K562 (cell line): ENCODE data around the gene AGA. TPM values are rescaled to one million over a fixed set of nuclear protein-coding genes. Genes with fewer than 3 reads are reported as not detected.

Experiments used
- ARID3B ChIP-seq: fragments of 250-450 bp; sonication (Bioruptor Pico); IDR thresholded peaks from 2 replicates; pipeline ENCODE4 v1.4.0; 2020; ENCODE audit warnings: borderline replicate concordance
- CTCF ChIP-seq, 3 experiments: IDR thresholded peaks in 2 of 3; conservative IDR thresholded peaks in 1 of 3; 2 replicates each; pipeline ENCODE4 v1.5.1; 2011 to 2012; ENCODE audit warnings: low read length in 3 of 3, mild to moderate bottlenecking in 3 of 3, control low read depth in 2 of 3, improper control_type of control experiment in 1 of 3, inconsistent platforms in 1 of 3, low read depth in 1 of 3, mixed read lengths in 1 of 3, moderate library complexity in 1 of 3; ENCODE audit not compliant: insufficient read depth in 2 of 3
- CXXC5 ChIP-seq: fragments of 250-450 bp; sonication (Bioruptor Pico); IDR thresholded peaks from 2 replicates; pipeline ENCODE4 v1.8.0; 2022; ENCODE audit warnings: inconsistent platforms, mild to moderate bottlenecking, moderate library complexity
- FOXK1 ChIP-seq: sonication (generic); formaldehyde crosslinking; IDR thresholded peaks from 2 replicates; pipeline ENCODE4 v1.8.0; 2022; ENCODE audit warnings: missing genetic modification reagents, mild to moderate bottlenecking, borderline replicate concordance
- IRF1 ChIP-seq: sonication (generic); formaldehyde crosslinking; IDR thresholded peaks from 2 replicates; pipeline ENCODE4 v1.8.0; 2022; ENCODE audit warnings: missing genetic modification reagents, mild to moderate bottlenecking, borderline replicate concordance
- MCM3 ChIP-seq: fragments of 450-650 bp; IDR thresholded peaks from 2 replicates; pipeline ENCODE4 v1.6.1; 2016
- NR2F6 ChIP-seq: fragments of 450-650 bp; formaldehyde crosslinking; IDR thresholded peaks from 2 replicates; pipeline ENCODE4 v1.4.0; 2020; ENCODE audit warnings: mild to moderate bottlenecking
- PHB2 ChIP-seq: fragments of 450-650 bp; IDR thresholded peaks from 2 replicates; pipeline ENCODE4 v1.6.1; 2017; ENCODE audit warnings: low read depth
- SMAD3 ChIP-seq: fragments of 450-650 bp; formaldehyde crosslinking; conservative IDR thresholded peaks from 2 replicates; pipeline ENCODE4 v1.4.0; 2020; ENCODE audit warnings: mild to moderate bottlenecking
- ZHX1 ChIP-seq: fragments of 150-350 bp; conservative IDR thresholded peaks from 2 replicates; pipeline ENCODE4 v1.6.1; 2014; ENCODE audit warnings: low read length
- polyA plus RNA-seq, 8 experiments: library from polyadenylated mRNA; depleted of rRNA in 4 of 8; stranded (reverse) in 5 of 8; unstranded in 3 of 8; fragments of >200 nt; fragmentation: Nextera tagmentation in 2 of 8; fragmentation: Illumina TruSeq in 1 of 8; extraction: Ambion mirVana in 2 of 8; extraction: Trizol in 1 of 8; gene quantifications; 2 replicates each; pipeline versions ENCODE4 v1.2.1 to v1.2.3, GENCODE V29; 2011 to 2014; ENCODE audit warnings: inconsistent platforms in 1 of 8, missing spikeins in 1 of 8
- total RNA-seq, 7 experiments: library from RNA; depleted of rRNA in 6 of 7; stranded (reverse); fragments of >200 nt in 6 of 7; fragmentation: Illumina TruSeq in 2 of 7; extraction: Trizol in 2 of 7; gene quantifications; 2 replicates each; pipeline versions ENCODE4 v1.2.1 to v1.2.3, GENCODE V29; 2011 to 2021; ENCODE audit warnings: low replicate concordance in 1 of 7

Gene AGA
- total and polyA plus RNA-seq, 9 of the 15 experiments (the other 6 are each of a cell fraction or from before 2014, with no cell fraction given): 8.5 to 25.0 (median 12.6) TPM

- TF ChIP-seq CTCF (IDR thresholded peaks at IDR 0.05 in 2 of 3, conservative IDR thresholded peaks at IDR 0.05 in 1 of 3; ENCODE audit: insufficient read depth in 2 of 3, low read depth in 1 of 3, low read length in 3 of 3) (no peak), SMAD3 (CRISPR knock-in tag) (no peak), IRF1 (CRISPR knock-in tag) (no peak), ARID3B (CRISPR knock-in tag) (no peak), FOXK1 (CRISPR knock-in tag) (no peak), CXXC5 (no peak), ZHX1 (no peak), PHB2 (no peak), NR2F6 (CRISPR knock-in tag) (no peak), MCM3 (no peak)
- TF ChIP-seq, all 486 proteins: peak for 0
Observed at GRCh38 chr4:177480795-177481194, 38.6 kb upstream of the AGA start (continued).
